Hindlimb muscle (tissue), 1 donor: Measurements from ENCODE around the gene LHX1. TPM values are rescaled to one million over a fixed set of nuclear protein-coding genes. Genes with fewer than 3 reads are reported as not detected.

ENCODE experiments used
- DNase-seq: peaks from one replicate; pipeline ENCODE4 v3.0.0-alpha.2; 2013
- polyA plus RNA-seq: library from polyadenylated mRNA; unstranded; fragments of 120-200 nt; gene quantifications from one replicate; pipeline ENCODE4 v1.2.1, GENCODE V29; 2013; ENCODE audit not compliant: insufficient read length

The LHX1 gene
- polyA plus RNA-seq, 1 donor = not detected

DNA sequence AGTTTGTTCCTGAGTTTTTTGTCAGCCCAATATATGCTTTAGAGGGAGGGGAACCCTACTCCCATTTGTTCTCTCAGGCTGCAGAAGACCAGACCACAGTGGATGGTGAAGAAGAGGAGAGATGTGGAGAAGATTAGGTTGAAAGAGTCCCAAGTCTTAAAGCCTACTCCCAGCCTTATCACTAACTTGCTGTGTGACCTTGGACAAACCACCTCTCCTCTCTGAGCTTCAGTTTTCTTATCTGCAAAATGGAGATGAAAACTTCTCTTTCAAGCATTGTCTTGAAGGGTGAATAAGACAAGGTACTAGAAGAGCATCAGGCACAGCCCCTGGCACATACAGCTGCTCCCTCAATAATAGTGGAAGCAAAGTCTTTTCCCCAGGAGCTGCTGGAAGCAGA lies 15.1 kb upstream of the LHX1 start:
- no peak for DNase-seq

DNA sequence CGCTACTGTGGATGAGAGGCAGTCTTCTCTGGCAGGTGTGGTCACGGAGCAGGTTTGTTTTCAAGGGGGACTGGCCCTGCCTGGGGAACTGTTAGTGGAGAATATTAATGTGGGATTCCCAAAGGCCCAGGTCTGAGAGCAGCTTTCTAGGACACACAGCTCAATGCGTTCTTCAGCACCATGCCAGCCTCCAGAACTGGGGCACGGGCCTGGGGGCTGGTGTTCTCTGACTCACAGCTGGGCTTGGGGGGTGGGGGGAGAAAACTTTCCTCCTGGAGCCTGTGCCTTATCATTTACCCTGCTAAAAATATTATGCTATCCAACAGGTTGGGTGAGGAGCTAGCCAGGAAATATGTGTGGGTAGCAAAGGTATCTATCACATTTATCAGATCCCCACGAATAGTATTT lies 13.5 kb upstream of the LHX1 start:
- DNase-seq = no peak

DNA sequence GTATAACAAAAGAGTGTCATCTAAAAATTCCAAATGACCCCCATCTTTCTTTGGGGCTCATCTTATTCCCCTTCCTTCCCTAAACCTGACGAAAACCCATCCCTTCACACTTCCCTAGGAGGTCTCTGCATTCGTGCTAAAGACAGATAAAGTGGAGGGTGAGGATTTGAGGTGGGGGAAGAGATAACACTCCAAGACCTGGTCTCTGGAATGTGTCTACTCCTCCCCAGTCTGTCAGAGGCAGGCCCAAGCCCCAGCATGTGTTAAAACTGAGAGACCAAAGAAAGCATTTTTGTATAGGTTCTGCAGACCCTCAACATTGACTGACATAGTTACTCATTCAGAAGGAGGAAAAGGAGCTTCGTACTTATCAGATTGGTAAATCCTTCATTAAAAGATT lies 11.0 kb upstream of the LHX1 start:
- DNase-seq = no peak

DNA sequence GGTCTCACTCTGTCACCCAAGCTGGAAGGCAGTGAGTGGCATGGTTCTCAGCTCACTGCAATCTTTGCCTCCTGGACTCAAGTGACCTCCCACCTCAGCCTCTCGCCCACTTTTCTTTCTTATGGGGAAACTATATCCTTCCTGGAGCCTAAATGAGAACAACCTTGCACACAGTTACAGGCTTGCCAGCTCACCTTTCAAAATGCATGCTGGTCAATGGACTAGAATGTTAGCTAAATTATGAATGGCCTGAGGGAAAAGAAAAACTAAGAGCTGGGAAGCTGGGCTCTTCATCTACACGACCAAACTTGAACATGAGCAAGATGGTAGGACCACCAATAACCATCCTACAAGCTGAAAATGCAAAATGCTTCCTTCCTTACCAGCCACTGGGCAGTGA lies 10.6 kb upstream of the LHX1 start:
- DNase-seq = no peak

DNA sequence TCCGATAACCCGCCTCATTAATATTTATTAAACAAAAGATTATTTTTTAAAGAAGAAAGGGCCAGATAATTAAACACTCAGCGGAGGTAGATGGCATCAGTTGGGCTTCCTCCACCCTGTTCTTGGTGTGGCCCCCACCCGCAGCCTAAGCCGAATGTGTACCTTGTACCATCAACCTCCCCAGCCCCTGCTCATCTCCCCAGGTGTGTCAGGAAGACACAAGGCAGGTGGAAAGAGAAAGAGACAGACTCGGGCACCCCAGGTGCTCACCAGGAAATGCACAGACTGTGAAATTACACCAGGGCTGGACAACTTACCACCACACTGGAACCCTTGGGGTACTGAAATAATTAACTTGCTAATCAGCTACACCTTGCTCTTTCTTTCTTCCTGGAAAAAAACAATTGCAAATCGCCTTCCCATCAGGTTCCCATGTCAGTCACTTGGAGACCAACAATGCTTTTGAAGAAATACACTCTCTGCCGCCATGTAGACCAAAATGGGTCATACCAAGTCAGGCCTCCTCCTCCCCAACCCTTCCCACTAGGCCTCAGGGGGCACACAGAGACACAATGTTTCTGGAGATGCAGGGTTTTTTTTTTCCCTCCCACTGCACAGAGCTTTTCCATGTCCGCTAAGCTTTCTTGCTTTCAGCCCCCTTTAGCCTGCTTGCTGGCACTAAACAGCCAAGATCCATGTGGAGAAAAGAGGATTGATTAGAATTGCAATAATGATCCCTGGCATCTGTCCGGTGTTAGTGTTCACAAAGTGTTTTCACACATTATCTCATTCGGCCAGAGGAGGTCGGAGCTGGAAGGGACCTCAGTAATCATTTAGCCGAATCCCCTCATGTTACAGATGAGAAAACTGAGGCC lies 8.6 kb upstream of the LHX1 start:
- DNase-seq = no peak

DNA sequence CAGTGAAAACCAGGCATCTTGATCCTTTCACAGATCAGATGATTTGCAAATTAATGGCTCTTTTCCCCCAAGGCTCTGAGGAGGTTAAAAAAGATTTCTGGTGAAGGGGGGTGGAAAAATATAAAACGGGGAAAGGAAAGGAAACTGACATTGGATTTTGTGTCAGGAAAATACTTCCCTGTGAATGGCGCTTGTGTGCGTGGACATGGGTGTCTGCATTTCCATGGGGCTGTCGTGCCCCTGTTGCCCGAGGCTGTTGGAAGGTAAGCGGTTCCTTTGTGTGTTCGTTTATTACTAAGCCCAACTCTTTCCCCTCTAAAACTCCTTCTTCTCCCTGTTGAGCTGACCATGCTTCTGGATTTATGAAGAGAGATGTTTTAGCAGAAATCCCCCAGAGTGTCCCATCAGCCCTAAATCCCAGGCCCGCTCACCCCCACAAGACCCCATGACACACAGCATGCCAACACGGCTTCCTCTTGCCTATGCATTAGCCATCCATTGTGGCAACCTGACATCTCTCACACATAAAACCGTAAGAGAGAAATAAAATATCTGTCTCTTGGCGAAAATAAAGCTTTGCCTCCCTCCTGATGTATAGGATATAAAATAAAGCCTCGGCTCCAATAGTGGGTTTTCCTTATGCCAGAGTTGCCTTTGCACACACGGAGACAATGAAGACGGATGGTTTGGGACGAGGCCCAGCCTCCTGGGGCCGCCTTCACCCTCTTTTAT lies 7.3 kb upstream of the LHX1 start:
- DNase-seq = no peak

DNA sequence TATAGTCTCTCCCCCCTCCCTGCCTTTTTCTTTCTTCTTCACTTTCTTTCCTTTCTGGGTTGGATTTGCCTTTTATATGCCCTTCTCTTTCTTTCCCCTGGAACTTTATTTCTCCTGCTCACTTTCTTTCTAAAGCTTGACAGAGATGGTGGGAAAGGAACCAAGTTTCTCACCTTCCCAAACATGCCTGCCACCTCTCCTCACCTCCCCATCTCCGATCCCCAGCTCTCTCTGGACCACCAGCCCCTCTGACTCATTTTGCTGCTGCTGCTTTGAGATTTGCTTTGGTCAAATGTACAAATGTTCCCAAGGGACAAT lies 6.7 kb upstream of the LHX1 start:
- DNase-seq = no peak

DNA sequence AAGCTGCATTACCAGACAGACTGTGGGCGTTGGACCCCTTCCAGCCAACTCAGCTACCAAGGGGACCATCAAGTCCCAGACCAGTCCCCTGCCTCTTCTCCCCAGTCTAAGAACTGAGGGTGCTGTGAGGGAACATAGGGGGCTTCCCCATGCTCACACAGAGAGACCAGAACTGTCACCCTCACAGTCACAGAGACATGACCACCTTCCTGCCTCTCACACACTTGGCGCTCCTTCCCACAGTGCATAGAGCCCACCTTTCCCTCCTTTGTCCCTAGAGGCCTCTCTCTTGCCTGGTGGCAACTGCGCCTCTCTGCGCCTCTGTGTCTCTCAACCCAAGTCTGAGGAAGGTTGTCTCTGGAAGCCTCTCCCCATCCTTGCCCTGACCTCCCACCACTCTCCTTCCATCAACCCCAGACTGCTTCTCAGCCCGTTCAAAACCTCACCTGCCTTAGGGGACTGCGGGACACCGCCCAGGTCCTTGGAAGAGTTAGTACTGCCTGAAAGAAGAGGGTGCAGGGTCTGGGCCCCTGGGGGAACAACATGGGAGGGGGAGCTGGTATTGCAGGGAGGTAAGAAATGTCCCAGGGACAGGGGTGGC lies 6.1 kb upstream of the LHX1 start:
- DNase-seq = no peak

DNA sequence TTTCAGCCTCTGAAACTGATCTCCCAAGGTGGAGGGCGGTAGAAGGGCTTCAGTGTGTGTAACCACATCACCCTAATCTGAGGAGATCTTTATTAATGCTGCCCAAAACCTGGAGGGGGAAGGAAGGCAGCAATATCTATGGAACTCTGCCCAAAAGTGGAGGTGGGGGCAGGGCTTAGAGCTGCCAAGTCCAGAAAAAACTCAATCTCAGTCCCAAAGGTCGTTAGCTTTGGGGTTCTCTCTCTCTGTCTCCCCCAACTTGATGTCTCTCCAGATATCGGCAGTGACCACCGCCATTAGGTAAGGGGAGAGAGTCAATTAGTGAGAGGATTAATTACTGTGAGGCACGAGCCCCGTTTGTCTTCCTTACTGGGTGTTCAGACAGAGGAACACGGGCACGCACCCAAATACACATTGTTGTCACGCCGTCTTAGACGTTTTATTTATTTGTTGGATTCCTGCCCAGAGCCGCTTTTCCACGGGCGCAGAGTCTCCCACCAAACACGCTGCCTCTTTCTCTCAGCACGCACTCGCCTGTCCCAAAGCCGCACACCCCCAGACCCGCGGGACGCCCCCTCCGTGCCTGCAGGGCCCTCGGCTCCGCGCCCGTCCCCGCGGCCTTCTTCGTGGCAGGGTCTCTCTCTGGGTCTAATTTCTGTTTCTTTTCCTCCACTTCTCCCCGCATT lies 5.4 kb upstream of the LHX1 start:
- no peak for DNase-seq

DNA sequence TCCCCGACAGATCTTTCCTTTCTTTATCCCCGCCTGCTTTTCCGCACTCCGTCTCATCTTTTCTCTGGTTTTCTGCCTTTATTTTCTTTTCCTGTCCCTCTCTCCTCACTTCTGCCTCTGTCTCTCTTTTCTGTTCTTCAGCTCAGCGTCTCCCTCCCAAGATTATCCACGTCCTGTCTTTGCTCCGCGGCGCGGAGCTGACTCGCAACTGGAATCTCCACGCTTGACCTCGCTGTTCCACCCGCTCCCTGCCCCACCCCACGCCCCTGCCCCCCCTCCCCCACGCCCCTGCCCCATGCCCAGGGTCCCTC lies 4.9 kb upstream of the LHX1 start:
- DNase-seq = no peak

DNA sequence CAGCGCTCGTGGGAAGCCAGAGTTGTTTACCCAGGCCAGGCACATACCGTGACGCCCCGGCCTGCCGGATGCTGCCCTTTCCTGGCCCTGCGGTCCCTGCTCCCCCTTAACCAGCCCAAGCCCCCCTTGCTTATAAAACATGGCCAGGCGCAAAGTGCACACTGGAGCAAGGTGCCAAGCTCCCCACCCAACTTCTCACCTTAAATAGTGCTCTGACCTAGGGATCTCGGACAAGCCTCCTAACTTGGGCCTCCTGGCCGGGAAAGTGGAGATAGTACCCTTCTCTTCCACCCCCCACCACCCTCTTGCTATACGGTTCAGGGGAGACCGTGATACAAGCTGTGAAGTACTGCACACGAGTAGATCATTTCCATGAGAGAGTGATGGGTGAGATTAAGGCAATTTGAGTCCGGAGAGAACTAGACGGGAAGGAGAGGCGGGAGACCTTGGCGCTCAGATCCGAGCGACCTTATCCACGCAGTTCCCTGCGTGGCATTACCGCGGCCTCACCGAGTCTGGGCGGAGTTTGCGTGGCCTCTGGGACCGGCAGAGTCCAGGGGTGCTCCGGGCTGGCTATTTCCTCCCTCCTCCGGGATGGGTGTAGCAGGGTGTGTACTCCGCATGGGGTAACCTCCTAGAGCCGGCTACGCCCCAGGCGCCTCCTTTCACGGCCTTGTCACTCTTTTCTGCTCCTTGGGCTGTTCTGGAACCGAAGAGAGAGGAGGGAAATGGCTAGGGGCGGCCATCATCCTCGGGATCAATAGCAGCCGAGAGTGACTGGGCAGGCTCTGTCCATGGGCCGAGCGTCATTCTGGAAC lies 4.4 kb upstream of the LHX1 start:
- no peak for DNase-seq

DNA sequence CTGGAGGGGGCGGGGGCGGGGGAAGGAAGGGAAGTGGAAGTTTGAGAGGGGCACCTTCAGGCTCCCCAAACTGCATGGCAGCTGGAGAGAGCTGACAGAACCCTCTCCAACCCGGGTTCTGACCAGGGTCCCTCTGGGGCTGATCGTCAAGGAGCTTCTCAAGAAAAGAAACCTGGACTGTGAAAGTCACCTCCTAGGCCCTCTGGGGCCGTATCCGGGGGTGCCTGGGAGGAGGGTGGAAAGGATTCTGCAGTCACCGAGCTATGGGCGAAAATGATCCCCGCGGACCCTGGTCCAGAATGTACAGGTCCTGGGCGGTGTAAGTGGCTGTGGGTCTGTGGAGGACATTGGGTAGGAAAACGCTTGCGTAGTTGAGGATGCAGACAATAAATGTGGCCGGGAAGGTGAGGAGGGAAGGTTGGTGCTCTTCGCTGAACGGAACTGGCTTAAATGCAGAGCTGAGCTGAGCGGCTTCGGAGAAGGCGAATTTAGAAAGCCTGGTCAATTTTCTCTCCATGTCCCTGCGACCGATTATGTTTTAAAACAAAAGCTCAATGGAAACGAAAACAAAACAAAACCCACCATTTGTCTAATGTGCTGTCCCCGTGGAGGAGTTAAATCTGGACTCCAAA lies 3.6 kb upstream of the LHX1 start:
- no peak for DNase-seq

DNA sequence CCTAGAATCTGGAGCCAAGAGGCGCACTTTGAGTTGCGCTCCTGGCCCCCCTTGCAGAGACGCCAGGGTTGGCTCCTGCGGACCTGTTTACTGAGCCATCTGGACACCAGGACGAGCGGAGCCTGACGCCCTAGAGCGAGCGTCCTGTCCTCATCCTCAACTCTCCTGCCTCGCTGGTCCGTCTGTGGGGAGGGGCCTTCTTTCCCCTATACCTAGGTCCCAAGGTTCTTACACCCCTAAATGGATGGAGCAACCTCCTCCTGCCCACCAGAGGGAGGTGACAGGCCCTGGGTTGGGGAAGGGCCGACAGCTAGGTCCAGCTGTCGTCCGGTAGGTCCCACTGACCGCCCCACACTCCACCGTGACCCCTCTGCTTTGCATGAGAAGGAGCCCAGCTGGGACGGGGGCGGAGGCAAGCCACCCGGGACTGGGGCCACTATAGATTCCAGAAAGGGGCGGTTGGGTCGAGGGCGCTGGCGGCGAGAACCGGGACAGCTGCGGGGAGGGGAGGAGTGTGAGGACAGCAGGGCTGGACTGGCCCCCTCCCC lies 3.1 kb upstream of the LHX1 start:
- no peak for DNase-seq

DNA sequence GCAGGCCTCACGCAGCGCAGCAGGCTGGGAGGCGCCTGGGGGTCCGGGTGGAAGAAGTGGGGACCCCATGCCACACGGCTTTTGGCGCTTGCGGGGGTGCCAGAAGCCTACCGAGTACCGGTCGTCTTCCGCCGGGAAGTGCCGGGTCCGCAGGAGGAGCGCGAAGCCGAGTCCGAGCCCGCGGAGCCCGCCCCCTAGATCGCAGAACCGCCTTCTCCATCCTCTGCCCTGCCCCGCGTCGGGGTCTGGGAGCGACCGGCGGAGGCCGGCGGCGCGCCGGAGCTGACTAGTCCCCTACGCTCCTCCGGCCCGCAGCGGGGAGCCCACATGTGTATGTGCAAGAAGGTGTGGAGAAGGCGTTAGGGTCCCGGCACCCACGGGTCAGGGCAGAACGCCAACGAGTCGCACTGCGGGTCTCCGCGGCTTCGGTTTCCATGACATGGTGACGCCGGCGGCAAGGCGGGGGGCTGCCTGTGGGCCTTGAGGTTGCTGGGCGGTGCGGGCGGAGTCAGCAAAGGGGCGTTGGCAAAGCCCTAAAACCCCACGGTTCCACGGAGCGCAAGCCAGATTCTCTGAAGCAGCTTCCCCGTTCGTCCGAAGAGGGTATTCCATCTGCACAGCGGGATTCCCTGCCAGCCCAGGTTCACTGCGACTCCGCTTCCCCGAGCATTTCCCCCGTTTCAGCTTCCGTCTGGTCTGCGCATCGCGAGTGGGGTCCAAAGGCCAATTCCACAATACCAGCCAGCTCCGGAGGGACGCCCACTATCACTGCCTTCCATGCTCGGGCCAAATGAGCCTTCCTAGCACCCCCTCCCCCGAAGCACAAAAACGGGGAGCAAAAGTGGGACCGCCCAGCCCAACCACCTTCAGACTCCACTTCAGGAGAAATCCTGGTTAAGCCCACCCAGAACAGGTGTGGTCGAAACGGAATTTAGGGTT lies 2.3 kb upstream of the LHX1 start:
- DNase-seq = no peak

DNA sequence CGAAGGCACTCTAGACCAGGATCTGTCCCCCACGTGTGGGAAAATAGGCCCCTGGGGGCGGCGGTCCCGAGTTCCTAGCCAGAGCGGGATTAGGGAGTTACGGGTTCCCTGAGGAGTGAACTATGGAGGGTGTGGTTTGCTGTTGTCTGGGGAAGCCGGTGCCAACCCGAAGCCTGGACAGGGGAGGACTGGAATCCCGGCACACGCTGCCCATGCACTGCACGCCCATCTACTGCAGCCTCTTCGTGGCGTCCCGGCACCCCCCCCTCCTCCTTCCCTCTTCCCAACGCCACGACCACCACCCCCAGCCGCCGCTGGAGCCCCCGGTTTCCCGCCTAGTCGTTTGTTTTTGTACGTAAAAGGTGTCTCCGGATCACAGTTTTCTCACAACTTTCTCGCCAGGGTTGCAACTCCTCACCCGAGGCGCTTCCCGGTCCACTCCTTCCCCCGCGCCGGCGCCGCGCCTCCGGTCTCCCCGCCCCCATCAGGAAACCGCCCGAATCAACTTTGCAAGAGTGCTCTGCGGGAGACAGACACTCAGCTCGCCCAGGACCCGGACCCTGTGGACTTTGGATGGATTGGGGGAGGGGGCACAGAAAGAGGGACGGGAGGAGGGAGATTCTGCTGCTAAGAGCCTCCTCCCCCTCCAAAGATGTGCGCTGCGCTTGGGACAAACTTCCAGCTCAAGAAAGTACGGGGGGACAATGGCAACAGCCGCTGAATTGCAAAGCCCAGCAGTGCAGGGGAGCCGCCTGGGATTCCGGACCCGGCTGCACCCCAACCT lies 1.4 kb upstream of the LHX1 start:
- no peak for DNase-seq

DNA sequence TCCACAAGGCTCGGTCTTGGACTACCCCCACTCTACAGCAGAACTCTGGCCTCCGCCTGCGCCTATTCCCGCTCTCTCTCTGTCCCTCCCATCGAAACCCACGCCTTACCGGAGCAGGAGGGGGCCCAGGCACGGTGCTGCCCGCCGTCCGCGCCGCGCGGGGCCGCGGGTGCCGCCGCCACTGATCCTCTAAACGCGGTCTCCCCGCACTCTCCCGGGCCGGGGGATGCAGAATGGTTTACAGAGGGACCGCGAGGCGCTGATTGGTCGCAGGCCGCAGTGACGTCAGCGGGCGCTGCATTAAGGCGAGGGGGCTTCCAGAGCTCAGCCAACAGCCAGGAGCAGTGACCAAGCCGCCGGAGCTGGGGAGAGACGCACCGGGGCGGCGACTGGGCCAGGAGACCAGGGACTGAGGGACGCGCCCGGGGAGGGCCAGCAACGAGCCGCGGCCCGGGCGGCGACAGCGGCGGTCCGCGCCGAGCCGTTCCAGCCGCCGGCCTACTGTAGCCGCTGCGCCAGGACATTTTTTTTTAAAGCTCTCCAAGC lies 747 bp upstream of the LHX1 start:
- DNase-seq = no peak

DNA sequence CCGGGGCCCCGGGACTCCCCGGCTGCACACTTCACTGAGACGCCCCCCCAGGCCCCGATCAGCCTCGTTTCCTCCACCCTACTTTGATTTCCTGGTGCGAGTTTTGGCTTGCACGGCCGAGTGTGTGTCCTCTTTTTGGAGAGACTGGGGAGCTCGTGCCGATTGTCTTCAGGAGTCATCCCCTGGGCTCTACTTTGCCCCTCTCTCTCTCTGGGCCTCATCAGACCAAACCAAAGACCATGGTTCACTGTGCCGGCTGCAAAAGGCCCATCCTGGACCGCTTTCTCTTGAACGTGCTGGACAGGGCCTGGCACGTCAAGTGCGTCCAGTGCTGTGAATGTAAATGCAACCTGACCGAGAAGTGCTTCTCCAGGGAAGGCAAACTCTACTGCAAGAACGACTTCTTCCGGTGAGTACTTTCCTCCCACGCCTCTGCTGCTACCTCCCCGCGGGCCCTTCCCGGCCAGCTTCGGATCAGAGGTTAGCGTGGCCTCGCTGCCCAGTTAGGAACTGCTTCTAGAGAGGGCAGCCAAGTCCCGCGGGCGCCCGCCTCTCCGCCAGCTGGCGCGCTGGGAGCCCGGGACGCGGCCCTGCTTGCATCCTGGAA lies 787 bp downstream of the LHX1 start:
- no peak for DNase-seq

DNA sequence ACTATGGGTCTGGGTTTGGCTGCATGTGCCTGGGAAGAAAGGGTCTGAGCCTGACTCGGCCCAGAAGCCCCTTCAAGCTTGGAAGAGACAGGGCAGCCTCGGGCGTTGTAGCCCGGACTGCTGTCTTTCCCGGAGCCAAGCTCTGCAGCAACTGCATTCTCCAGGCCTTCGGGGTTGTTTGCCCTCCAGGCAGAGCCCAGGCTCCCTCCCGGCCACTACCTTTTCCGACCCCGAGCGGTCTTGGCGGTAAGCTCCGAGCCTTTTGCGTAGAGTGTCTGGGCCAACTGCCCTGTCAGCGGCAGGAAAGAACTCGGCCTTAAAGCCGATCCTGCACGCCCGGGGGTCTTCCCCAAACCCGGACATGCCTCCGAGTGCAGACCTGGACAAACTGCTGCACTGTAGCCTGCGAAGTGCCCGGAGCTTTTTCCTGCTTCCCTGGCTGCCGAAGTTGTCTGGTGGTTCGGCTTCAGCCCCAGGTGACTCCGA lies 1.3 kb downstream of the LHX1 start:
- DNase-seq = no peak
